Activated CD4-positive, alpha-beta T cell treated with anti-CD3 and anti-CD28 coated beads for 1 hour (primary cell): Measurements from ENCODE around the gene SSH2.
A peak's percentile ranks its signal among the peaks of the same experiment; 100 is the strongest.
"Not testable (repeated sequence)": the region's sequence is repeated elsewhere in the genome, so short reads cannot be mapped to it uniquely, and the experiment has no call there.

Experiments used
- DNase-seq: peaks from one replicate; pipeline ENCODE4 v3.0.0-alpha.2; 2020

Gene SSH2

DNA sequence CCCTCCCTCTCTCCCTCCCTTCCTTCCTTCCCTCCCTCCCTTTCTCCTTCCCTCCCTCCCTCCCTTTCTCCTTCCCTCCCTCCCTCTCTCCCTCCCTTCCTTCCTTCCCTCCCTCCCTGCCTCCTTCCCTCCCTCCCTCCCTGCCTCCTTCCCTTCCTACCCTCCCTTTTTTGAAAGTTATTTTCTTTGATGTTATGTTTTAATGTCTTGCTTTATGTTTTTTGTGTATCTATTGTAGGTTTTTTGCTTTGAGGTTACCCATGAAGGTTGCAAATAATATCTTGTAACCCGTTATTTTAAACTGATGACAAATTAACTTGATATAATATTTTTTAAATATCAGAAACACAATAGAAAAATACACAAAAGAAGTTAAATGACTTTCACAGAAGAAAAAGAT is 96.2 kb downstream of the SSH2 start:
- no peak for DNase-seq

DNA sequence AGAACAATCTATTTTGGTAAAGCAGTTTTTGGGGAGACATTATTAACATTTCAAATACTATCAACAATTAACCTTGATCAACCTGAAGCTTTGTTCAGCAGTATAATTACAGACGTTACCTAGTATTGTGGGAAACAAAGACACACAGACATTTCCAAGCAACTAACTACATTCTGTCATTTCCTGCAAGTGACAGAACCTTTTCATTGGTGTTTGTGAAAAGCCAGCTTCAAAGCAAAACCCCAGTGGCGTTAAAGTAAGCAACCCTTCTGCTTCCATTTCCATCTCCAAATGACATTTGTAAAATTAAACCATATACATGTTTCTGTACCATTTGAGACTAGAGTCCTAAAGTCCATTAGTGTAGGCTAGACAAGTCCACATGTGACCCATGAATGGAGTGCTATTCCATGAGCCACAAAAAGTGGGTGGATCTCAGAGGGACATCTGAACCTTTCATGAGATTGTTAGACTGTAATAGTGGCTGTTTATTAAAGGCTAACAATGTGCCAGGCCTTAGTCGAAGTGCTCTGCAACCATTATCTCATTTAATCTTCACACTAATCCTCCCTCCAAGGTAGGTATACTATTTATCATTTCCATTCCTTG is 101.2 kb downstream of the SSH2 start:
- DNase-seq, result no peak

DNA sequence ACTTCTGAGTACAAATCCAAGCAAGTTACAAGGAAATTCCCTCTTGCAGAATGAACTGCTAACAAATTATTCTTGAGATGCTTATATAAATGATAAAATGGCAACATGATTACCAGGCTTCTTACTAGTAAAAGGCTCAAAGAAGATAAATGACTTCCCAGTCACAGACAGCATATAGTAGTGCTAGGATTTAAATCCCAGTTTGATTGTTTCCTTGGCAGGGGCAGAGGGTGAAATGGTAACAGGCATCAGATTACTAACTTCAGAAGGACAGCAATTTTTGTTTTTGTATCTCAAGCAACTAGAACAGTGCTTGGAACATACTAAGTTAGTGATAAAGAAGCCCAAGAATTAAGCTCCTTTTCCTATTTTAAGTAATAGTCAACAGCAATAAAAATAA is 102.8 kb downstream of the SSH2 start:
- DNase-seq, result no peak

DNA sequence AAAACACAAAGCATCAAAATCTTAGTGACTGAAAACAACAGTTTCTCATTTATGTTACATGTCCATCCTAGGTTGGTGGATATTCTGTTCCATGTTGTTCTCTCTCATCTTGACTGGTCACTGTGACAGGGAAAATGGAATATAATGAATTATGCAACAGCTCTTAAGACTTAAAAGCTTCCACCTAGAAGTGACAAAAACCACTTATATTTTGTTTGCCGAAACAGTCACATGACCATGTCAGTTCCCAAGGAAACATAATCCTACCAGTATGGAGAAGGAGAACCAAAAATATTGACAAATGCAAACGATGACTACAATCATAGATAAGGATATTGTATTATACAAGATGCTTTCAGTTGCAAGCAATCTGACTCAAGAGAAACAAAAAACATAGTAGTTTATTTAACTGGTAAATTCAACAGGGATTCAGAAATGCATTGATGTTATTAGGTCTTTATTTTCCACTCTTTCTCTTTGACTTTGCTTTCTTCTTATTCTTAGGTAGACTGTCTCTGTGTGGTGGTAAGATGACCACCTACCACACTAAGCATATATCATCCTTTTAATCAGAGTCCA is 103.8 kb downstream of the SSH2 start:
- no peak for DNase-seq

DNA sequence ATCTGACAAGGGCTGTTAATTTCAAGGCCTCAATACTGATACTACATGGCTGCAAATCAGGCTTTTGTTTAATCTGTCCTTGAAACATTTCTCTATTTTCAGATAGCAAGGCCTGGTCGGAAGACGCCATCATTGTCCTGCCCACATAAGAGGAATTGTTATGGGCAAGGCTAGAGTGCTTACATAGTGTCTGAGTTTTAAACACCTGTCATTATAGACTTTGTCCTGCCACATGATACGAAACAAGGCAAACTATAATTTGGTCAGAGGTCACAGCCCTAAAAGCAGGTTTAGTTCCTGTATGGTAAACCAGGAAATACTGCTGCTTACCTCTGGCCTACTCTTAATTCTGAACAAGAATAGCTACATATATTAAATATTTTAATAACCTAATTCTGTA is 104.4 kb downstream of the SSH2 start:
- no peak for DNase-seq

DNA sequence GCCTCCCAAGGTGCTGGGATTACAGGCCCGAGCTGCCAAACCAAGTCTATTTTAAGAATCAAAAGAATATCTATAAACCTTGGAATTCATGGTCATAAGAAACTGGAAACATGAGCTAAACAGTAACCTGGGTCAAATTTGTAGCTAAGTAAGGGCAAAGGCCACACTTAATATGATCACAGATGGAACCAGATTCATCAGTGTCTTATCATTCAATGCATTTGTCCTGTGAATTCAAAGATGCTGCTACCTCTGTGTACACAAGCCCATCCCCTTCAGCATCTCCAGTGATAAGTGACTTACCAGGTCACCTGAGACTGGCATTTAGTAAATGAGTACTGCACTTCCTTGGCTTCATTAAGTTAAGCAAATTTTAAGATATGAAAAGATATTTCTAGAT is 108.1 kb downstream of the SSH2 start:
- no peak for DNase-seq

DNA sequence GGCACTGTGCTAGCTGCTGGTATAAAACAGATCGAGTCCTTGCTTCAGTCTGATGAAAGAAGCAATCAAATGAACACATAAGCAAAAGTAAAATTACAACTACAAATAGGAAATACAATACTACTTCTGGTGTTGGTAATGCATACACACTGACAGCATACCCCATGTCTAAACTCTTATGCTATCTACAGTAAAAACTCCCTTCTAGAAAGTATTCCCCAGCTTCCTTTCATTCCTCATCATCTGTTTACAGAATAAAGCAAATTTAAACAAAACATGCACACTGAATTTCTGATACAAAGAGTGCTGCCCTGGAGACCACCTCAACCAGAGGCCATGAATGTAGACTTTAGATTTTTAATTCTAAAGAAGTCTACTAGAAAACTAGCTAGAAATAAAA is 109.6 kb downstream of the SSH2 start:
- no peak for DNase-seq

DNA sequence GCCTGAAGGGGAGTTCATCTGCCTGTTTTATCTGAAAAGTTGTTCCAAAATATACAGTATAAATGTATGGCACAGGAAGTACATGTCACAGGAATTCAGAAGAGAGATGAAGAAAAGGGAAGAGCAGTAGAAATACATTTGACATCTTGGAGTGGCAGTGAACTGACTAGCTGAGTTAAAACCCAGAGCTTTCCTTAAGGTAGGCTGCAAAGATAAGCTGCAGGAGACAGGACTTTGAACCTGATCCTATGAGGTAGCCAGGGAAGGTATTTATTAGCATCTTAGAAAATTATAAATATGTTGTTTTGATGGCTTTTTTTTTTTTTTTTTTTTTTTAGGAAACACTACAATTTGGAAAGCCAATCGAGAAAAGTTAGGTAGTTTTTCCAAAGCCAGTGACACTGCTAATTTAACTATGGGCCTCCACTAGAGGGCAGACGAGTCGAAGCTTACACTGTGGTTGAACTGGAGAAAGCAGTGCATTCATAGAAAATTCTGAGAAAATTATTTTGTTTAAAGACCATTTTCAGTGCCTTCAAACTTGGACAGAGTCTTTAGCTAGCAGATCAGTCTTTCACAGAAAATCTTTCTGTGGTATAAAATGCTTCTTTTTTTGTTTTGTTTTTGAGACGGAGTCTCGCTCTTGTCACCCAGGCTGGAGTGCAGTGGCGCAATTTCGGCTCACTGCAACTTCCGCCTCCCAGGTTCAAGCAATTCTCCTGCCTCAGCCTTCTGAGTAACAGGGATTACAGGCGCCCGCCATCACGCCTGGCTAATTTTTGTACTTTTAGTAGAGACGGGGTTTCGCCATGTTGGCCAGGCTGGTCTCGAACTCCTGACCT is 122.3 kb downstream of the SSH2 start:
- DNase-seq, result peak; percentile 48

DNA sequence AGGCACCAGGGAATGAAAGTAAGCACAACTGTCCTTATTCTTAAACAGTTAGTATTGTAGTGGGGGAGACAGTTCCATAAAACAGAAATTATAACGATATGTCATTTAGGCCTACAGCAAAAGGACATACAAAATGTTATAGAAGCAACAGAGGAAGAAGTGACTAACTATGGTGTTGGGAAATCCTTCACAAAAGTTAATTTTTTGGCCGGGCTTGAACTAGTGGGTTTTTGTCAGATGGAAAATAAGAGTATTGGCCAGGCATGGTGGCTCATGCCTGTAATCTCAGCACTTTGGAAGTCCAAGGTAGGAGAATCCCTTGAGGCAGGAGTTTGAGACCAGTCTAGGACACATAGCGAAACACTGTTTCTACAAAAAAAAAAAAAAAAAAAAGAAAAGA is 127.8 kb downstream of the SSH2 start:
- no peak for DNase-seq

DNA sequence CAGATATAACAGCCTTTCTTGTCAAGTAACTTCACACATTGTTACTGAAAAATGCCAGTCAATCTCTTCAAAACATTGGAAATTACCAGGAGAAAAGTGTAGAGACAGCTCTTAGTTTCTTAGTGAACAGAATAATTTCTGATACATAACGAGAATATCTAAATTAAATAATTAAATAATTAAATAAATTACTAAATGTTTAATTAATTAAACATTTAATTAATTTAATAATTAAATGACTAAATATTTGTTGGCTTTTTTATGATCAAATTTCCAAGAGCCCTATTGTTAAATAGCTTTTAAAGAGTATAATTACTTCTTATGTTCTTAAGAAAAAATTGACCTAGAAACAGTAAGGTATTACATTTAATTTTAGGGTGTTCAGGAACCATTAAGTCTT is 129.6 kb downstream of the SSH2 start:
- no peak for DNase-seq

DNA sequence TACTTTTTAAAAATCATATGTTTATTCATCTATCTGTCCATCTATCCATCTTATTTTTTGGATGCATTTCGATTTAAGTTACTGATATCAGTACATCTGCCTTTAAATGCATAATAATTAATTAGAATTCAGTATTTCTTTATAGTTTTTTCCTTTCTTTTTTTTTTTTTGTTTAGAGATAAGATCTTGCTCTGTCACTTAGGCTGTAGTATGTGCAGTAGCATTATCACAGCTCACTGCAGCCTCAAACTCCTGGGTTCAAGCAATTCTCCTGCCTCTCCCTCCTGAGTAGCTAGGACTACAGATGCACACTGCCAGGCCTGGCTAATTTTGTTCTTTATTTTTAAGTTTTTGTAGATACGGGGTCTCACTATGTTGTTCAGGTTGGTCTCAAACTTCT is 133.4 kb downstream of the SSH2 start:
- DNase-seq, result no peak

DNA sequence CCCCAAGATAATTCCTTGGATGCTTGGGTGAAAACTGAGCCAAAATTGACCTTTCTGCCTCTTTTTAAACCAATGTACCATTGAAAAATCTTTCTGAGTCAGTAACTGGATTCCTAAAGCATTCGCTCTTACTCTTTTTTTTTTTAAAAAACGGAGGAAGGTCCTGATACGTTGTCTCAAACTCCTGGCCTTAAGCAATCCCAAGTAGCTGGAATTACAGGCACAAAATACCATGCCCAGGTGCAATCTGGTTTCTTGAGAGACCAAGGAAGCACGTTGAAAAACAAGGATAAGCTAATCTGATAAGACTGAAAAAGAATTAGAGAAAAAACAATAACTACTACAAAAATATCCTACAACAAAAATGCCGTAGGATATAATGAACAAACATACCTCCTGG is 136.5 kb downstream of the SSH2 start:
- no peak for DNase-seq

DNA sequence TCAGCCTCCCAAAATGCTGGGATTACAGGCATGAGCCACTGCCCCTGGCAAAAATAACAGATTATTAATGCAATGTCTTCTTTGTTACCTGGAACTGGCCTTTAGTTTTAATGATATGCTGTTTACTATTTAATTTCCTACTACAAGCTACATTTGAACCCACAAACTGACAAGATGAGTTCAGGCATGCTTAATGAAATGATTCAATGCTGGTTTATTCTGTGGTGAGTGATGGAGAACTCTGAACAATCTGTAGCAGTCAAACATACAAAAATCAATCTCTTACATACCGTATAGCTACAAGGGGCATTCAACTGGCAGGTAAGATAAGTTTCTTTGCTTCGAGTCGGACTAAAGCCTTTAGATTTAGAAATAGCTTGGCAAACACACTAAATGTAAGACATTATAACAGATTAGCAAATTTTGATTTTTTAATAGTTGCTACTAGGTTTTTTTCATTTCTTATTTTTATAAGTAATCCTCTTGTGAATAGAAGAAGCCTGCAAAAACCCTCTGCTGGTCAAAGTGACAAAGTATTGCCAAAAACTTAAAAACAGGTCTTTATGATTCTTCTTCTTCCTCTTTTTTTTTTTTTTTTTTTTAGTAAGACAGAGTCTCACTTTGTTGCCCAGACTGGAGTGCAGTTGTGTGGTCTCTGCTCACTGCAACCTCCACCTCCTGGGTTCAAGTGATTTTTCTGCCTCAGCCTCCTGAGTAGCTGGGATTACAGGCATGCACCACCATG is 138.5 kb downstream of the SSH2 start:
- no peak for DNase-seq

DNA sequence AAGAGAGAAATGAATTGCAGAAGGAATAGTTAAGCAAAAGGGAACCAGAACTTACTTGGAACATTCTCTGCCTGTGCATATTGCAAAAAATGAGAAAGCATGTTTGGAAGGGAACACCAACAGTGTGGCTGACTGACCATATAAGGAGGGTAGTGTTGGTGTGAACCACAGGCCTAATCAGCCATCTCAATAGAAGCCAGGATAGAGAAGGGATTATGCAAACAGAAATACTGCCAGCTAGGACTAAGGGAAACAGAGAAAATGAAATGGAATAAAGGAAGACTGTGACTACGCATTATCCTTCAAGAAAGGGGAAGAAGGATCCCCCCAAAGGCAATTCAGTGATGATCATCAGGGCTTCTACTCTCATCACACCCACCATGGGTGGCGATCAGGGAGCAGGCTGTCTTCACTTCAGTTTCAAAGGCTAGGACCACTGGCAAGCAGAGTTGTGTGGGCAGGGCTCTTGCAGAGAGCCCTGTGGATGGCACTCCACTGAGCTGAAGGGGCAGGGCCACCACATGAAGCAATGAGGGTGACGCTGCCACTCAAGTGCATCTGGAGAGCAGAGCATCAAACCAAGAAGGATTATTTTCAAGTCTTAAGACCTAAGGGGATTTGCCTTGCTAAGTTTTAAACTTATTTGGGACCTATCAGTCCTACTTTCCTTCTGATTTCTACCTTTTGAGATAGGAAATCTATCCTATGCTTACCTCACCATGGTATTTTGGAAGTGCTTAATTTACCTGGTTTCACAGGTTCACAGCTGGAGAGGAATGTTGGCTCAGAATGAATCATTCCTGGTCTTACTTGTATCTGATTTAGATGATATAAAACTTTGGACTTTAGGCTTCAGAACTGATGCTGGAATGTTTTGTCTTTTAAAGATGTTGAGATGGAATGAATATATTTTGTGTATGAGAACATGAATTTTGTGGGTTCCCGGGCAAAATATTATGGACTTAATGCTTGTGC is 140.5 kb downstream of the SSH2 start:
- DNase-seq, result no peak

DNA sequence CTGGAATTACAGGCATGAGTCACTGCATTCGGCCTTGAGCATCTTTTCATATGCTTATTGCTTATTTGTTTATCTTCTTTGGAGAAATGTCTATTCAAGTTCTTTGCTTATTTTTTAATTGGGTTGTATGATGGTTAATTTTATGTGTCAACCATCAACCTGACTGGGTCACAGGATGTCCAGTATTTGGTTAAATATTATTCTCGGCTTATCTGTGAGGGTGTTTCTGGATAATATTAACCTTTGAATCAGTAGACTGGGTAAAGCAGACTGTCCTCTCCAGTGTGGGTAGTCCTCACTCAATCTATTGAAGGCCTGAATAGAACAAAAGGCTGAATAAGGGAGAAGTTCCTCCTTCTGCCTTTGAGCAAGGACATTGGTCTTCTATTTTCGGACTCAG is 142.0 kb downstream of the SSH2 start:
- no peak for DNase-seq

DNA sequence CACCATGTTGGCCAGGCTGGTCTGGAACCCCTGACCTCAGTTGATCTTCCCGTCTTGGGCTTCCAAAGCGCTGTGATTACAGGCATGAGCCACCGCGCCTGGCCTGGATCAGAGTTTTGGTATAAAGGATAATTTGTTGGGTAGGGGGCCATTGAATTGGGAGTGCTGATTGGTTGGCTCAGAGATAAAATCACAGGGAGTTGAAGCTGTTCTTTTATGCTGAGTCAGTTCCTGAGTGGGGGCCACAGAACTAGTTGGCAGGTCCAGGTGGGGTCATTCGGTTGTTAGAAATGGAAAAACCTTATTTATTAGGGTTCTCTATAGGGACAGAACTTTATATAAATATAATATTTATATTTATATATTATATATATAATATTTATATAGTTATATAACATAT is 147.1 kb downstream of the SSH2 start:
- no peak for DNase-seq

DNA sequence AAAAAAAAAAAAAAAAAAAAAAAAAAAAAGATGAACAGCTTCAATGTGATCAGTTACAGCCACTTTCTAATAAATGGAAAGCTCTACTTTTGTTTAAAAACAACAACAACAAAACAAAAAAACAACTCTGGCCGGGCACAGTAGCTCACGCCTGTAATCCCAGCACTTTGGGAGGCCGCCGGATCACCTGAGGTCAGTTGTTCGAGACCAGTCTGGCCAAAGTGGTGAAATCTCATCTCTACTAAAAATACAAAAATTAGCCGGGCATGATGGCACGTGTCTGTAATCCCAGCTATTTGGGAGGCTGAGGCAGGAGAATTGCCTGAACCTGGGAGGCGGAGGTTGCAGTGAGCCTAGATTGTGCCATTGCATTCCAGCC is 150.2 kb downstream of the SSH2 start:
- DNase-seq, result not testable (repeated sequence)

DNA sequence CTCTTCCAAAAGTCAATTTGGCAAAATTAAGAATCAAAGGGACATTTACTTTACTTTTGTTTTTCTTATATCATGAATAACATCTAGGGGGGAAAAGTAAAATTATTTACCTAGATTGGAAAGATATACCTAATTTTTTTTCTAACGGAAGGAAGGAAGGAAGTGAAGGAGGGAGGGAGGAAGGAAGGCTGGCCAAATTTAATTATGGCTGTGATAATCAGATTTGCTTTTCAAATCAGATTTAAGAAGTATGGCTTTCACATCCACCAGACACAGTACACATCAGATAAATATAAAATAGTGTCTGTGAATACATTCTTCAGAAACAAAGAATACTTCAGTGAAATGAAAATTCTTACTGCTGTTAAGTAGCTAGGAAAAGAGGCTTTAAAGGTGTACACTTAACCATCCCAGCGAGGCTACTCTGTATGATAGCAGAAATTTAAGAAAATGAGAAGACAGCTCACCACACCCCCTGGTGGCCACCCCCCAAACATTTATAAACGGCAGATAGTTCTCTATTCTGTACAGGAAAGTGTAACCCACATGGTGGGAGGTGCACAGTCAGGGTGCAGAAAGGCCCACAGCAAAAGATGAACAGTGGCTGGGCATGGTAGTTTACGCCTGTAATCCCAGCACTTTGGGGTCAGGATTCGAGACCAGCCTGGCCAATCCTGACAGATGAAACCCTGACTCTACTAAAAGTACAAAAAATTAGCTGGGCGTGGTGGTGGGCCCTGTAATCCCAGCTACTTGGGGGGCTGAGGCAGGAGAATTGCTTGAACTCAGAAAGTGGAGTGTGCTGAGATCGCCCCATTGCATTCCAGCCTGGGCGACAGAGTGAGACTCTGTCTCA is 150.8 kb downstream of the SSH2 start:
- DNase-seq, result peak; percentile 70

DNA sequence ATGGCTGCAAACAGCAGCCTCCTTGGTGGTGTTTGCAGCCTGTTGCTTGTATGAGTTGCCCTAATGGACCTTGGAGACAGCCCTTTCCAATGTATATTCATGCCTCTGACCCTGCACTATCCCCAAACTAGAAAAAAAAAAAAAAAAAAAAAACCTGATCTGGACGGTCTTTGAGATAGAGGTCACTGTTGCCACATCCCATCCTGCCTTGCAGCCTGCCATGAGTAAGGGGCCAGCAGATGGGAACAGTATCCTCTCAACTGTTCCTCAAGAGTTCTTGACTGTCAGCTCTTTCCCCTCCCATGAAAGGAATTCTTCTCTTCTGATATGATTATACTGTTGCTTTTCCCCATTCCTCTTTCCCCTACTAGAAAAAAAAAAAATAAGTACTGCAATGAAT is 152.4 kb downstream of the SSH2 start:
- no peak for DNase-seq

DNA sequence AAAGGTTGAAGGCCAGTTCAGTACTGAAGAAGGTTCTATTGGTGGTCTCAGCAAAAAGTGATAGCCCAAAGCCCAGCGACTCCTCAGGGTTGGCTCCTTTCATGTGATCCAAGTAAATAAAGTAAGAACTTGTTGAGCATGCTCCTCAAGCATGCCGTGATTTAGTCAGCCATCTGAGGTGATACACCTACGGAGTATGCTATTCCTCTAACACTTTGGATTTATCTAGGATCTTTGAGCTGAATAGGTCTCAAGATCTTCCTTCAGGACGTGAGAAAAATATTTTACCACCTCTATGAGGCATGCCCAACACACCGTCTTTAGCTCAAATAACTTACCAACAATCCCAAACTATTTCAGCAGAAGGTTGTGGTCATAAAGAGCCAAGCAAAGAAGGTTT is 154.0 kb downstream of the SSH2 start:
- no peak for DNase-seq

DNA sequence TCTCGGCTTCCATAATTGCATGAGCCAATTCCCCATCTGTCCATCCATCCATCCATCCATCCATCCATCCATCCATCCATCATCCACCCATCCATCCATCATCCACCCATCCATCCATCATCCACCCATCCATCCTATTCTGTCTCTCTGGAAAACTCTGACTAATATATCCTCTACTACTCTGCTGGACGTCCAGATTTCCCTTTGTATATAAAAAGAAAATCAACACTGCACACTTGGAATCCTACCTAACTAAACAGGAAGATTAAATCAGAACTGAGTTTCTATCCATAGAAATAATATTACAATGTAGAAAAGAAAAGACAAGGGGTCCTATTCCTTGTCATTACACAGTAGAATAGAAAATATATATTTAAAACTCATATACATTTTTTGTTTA is 157.0 kb downstream of the SSH2 start:
- no peak for DNase-seq

DNA sequence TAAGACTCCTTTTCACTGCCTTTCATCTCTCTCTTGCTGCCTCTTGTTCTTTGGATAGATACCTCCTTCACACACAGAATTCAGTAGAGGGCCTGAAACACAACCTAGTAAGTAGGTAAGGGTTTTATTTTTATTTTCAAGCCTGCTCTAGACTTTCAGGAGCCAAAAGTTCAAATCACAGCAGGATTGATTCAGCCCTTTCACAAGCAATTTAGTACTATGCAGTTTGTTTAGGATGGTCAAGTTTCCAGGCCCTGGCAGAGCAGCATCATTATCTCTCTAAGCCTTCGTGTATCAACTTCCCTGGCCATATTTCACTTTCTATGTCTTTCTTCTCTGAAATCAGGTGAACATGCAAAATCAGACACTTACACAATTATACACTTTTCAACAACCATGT is 158.5 kb downstream of the SSH2 start:
- no peak for DNase-seq
